Spleen (tissue), 7 donors: Measurements from ENCODE around the gene KIFAP3.
"Not testable (repeated sequence)": the region's sequence is repeated elsewhere in the genome, so short reads cannot be mapped to it uniquely, and the experiment has no call there.

Experiments used
- POLR2A ChIP-seq, 3 donors: fragments of 450-650 bp; IDR thresholded peaks; one replicate each; pipeline ENCODE4 v1.5.1; 2017; ENCODE audit warnings: antibody characterized with exemption in 3 of 3, mild to moderate bottlenecking in 1 of 3
- POLR2AphosphoS5 ChIP-seq, 3 donors: sonication (generic); formaldehyde crosslinking; IDR thresholded peaks; one replicate each; pipeline ENCODE4 v1.5.1; 2017; ENCODE audit warnings: antibody characterized with exemption in 3 of 3
- TF ChIP-seq, protein P1 (sequence below), 11 experiments: fragments of 200-600 bp in 7 of 11; fragments of 450-650 bp in 4 of 11; sonication (generic) in 4 of 11; IDR thresholded peaks in 8 of 11; conservative IDR thresholded peaks in 3 of 11; 1 replicate in 7 of 11; 2 replicates in 4 of 11; pipeline versions ENCODE4 v1.4.0 to v1.8.0; 2016 to 2021; ENCODE audit warnings: antibody characterized with exemption in 11 of 11, inconsistent platforms in 4 of 11, mild to moderate bottlenecking in 1 of 11
- donor health status: DM: no; HTN: no; CAD: no; lungs with moderate emphysema.
- donor health status: DM: no; HTN: no; CAD: no.
- donor health status: DM: no; HTN: no; CAD: no.

DNA sequence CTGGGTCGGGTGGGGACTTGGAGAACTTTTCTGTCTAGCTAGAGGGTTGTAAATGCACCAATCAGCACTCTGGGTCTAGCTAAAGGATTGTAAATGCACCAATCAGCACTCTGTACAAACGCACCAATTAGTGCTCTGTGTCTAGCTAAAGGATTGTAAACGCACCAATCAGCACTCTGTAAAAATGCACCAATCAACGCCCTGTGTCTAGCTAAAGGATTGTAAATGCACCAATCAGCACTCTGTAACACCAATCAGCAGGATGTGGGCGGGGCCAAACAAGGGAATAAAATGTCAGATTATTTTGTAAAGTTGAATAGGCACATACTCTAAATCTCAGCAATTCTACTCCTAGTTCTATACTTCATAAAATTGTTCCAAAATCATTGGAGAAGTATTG lies 2.5 kb upstream of the KIFAP3 start:
- TF ChIP-seq, protein P1, sequence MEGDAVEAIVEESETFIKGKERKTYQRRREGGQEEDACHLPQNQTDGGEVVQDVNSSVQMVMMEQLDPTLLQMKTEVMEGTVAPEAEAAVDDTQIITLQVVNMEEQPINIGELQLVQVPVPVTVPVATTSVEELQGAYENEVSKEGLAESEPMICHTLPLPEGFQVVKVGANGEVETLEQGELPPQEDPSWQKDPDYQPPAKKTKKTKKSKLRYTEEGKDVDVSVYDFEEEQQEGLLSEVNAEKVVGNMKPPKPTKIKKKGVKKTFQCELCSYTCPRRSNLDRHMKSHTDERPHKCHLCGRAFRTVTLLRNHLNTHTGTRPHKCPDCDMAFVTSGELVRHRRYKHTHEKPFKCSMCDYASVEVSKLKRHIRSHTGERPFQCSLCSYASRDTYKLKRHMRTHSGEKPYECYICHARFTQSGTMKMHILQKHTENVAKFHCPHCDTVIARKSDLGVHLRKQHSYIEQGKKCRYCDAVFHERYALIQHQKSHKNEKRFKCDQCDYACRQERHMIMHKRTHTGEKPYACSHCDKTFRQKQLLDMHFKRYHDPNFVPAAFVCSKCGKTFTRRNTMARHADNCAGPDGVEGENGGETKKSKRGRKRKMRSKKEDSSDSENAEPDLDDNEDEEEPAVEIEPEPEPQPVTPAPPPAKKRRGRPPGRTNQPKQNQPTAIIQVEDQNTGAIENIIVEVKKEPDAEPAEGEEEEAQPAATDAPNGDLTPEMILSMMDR (IDR thresholded peaks at IDR 0.05 in 8 of 11, conservative IDR thresholded peaks at IDR 0.05 in 3 of 11) = not testable (repeated sequence)
- not testable (repeated sequence) for TF ChIP-seq POLR2A, POLR2AphosphoS5 (IDR thresholded peaks at IDR 0.05)
